ENCODE measurements around the gene SPAG9.

DNA sequence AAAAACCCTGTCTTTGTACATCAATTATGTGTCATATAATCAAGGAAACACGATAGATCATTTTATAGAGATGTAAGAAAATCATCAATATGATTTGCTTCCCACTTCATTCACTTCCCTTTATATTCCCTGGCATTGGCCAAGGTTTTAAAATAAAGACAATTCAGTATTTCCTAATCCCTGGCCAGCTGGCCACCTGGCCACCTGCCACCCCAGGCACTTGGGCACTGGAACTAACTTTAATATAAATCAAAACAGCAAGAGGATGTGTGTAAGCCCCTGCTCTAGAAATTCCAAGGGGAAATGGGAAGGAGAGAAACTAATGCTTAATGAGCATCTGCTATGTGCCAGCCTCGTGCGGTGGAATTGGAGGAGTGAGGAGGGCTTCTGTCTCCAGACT is 195.9 kb downstream of the SPAG9 start:
- no peak for TF ChIP-seq POLR2A (IDR thresholded peaks at IDR 0.05)
- TF ChIP-seq POLR2AphosphoS5 (IDR thresholded peaks at IDR 0.05) = no peak
- TF ChIP-seq, protein P1, sequence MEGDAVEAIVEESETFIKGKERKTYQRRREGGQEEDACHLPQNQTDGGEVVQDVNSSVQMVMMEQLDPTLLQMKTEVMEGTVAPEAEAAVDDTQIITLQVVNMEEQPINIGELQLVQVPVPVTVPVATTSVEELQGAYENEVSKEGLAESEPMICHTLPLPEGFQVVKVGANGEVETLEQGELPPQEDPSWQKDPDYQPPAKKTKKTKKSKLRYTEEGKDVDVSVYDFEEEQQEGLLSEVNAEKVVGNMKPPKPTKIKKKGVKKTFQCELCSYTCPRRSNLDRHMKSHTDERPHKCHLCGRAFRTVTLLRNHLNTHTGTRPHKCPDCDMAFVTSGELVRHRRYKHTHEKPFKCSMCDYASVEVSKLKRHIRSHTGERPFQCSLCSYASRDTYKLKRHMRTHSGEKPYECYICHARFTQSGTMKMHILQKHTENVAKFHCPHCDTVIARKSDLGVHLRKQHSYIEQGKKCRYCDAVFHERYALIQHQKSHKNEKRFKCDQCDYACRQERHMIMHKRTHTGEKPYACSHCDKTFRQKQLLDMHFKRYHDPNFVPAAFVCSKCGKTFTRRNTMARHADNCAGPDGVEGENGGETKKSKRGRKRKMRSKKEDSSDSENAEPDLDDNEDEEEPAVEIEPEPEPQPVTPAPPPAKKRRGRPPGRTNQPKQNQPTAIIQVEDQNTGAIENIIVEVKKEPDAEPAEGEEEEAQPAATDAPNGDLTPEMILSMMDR (IDR thresholded peaks at IDR 0.05 in 8 of 11, conservative IDR thresholded peaks at IDR 0.05 in 3 of 11) = no peak
